GM23248 (cell line): ENCODE data around the gene INTS14.

Experiments used
- EZH2 ChIP-seq: fragments of 200-600 bp; sonication (generic); IDR thresholded peaks from 2 replicates; pipeline ENCODE4 v1.6.1; 2018; ENCODE audit warnings: antibody characterized with exemption, mild to moderate bottlenecking; ENCODE audit not compliant: insufficient read depth, poor library complexity, severe bottlenecking
- EZH2phosphoT487 ChIP-seq: fragments of 200-600 bp; sonication (generic); IDR thresholded peaks from 2 replicates; pipeline ENCODE4 v1.6.1; 2018; ENCODE audit warnings: antibody characterized with exemption, moderate library complexity, mild to moderate bottlenecking, low read depth; ENCODE audit not compliant: insufficient read depth

- TF ChIP-seq EZH2phosphoT487 (no peak), EZH2 (no peak)
Measured at GRCh38 chr15:65595960-65596359, 15.0 kb downstream of the INTS14 start.
